GM06990 (cell line): ENCODE results near the gene PRR36.

Source experiments
- DNase-seq: peaks from one replicate; pipeline ENCODE4 v3.0.0-alpha.2; 2011; ENCODE audit not compliant: insufficient read length; ENCODE audit errors: extremely low read depth
- H3K27me3 ChIP-seq: replicated peaks from 2 replicates; pipeline ENCODE4 v1.6.0; 2011; ENCODE audit warnings: low read length; ENCODE audit not compliant: control insufficient read depth, insufficient read depth
- H3K36me3 ChIP-seq: 2 replicates; pipeline ENCODE4 v1.5.1; 2011; ENCODE audit warnings: low read length; ENCODE audit not compliant: control insufficient read depth, insufficient read depth
- H3K4me3 ChIP-seq: replicated peaks from 2 replicates; pipeline ENCODE4 v1.5.1; 2011; ENCODE audit warnings: low read depth, mild to moderate bottlenecking, control low read depth, low read length
- TF ChIP-seq, protein P1 (sequence below): IDR thresholded peaks from 2 replicates; pipeline ENCODE4 v1.5.1; 2011; ENCODE audit warnings: low read length, control low read depth, mild to moderate bottlenecking, inconsistent platforms; ENCODE audit not compliant: insufficient read depth, poor library complexity, severe bottlenecking

The PRR36 gene

DNA sequence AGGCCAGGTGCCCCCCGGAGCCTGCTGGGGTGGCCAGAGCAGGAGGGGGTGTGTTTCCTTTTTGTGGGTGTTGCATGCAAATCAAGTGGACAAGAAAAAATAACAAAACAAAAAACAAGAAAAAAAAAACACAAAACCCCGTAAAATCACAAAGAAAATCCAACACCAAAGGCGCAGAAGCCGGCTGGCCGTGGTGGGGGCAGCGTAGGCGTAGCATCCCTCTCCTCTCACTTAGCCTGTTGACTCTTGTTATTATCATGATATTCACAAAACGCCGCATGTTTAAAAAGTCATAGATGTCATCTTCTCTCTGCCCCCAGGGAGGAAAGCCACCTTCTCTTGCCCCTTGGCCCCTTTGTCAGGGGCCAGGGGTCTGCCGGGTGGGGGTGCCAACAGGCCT, 39.5 kb upstream of the PRR36 start:
- H3K27me3 ChIP-seq: no peaks in the 10 kb centered on the region; the same call in none of the 2 replicates

DNA sequence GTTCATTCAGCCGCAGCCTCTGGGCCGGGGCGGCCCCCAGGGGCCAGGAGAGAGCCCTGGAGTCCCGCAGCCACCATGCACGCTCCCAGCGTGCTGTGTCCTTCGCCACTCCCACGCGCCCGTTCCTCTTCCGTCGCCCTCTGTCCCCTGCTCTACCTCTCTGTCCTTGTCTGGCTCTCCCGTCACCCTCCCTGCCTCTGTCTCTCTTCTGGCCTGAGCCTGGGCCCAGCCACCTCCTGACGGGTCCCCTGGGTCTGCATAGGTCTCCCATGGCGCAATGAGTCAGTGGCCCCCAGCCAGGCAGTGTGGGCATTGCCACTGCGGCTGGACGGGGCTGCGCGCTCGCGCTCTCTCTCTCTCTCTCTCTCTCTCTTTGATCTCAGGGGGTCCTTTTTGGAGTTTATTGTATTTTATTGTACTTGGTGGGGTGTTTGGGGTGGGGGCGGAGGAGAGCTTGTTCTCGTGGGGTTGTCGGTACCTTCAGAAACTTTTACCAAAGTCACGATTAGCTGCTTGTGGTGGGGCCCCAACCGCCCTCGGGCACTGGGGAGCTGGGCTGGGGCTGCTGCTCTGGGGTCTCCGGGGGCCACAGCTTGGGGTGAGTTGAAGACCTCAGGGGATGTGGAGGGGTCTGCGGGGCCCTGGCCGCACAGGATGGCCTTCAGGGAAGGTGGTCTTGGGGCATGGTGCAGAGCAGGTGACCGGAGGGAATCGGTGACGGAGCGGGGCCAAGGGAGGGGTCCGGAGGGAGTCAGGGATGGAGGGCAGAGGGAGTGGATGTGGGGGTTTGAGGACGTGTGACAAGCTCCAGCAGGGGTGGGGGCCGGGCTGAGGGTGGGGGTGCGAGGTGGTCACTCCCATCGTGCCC, 38.7 kb upstream of the PRR36 start:
- Histone ChIP-seq H3K4me3 (no peak overlapping the region), H3K36me3 (peaks cover 8% of the 10 kb centered on the region), H3K27me3 (no peaks in the 10 kb centered on the region; the same call in none of the 2 replicates)
- DNase-seq: no peak
- TF ChIP-seq, protein P1, sequence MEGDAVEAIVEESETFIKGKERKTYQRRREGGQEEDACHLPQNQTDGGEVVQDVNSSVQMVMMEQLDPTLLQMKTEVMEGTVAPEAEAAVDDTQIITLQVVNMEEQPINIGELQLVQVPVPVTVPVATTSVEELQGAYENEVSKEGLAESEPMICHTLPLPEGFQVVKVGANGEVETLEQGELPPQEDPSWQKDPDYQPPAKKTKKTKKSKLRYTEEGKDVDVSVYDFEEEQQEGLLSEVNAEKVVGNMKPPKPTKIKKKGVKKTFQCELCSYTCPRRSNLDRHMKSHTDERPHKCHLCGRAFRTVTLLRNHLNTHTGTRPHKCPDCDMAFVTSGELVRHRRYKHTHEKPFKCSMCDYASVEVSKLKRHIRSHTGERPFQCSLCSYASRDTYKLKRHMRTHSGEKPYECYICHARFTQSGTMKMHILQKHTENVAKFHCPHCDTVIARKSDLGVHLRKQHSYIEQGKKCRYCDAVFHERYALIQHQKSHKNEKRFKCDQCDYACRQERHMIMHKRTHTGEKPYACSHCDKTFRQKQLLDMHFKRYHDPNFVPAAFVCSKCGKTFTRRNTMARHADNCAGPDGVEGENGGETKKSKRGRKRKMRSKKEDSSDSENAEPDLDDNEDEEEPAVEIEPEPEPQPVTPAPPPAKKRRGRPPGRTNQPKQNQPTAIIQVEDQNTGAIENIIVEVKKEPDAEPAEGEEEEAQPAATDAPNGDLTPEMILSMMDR: no peak

More for the DNA sequence above, 39.5 kb upstream of the PRR36 start:
- Histone ChIP-seq H3K4me3 (no peak overlapping the region), H3K36me3 (peaks cover 8% of the 10 kb centered on the region)
- no peak for DNase-seq
- TF ChIP-seq, protein P1: no peak

DNA sequence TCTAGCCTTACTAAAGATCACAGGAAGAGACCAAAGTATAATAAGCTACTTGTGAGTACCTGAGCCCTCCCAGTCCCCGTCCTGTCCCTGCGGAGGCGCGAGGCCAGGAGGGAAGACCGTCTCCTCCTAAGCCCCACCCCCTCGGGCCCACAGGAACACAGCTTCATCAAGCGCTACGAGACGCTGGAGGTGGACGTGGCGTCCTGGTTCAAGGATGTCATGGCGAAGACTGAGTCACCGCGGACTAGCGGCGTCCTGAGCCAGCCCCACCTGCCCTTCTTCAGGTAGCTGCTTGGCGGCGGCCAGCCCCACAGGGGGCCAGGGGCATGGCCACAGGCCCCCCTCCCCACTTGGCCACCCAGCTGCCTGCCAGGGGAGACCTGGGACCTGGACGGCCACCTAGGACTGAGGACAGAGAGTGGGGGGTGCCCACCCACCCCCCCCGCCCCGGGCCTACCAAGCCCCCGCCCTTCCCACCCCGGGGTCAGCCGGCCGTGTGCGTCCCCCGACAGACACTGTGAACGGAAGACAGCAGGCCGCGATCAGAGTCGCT, 38.0 kb upstream of the PRR36 start:
- H3K4me3 ChIP-seq: no peak overlapping the region
- DNase-seq: no peak
- no peaks in the 10 kb centered on the region; the same call in none of the 2 replicates for H3K27me3 ChIP-seq
- TF ChIP-seq, protein P1: no peak
- peaks cover 8% of the 10 kb centered on the region for H3K36me3 ChIP-seq

DNA sequence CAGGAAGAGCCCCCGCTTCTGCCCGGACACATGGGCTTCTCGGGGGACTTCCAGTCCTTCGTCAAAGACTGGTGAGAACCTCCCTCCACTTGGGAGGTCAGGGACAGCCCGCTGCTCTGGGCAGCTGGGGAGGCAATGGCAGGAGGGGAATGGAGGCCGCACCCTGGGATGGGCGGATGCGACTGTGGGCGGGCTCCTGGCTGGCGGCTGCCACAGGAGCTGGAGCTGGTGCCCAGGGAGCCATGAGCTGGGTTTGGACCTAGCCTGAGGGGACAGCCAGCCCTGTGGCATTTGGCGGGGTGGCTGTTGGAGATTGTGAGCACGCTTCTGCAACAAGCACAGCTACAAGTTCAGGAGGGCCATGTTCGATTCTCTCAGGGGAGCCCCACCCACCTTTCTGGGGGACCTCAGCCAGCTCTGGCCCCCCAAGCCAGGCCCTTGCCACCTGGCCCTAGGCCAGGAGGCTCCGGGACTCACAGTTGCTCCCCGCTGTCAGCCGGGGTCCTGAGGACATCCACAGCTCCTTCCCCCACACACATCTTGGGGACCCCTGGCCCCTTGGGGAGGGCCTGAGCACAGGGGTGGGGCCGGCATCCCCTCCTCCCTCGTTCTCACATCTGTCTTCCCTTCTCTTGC, 37.4 kb upstream of the PRR36 start:
- Histone ChIP-seq H3K36me3 (peaks cover 8% of the 10 kb centered on the region), H3K27me3 (no peaks in the 10 kb centered on the region; the same call in none of the 2 replicates), H3K4me3 (no peak overlapping the region)
- no peak for DNase-seq
- TF ChIP-seq, protein P1: no peak

DNA sequence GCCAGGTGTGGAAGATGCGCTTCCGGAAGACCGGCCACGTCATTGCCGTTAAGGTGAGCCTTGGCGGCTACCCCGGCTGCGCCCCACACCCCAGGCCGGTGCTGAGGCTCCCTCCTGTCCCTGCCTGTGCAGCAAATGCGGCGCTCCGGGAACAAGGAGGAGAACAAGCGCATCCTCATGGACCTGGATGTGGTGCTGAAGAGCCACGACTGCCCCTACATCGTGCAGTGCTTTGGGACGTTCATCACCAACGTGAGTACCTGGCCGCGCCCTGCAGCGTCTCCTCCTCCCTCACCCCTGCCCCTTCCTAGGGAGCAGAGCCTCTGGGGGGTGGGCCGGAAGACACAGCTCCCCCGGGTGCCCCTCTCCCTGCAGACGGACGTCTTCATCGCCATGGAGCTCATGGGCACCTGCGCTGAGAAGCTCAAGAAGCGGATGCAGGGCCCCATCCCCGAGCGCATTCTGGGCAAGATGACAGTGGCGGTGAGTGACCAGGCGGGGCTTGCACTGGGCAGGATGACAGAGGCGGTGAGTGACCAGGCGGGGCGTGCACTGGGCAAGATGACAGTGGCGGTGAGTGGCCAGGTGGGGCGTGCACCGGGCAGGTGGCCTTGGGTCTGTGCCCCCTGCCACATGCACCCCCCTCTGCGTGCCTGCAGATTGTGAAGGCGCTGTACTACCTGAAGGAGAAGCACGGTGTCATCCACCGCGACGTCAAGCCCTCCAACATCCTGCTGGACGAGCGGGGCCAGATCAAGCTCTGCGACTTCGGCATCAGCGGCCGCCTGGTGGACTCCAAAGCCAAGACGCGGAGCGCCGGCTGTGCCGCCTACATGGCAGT, 36.4 kb upstream of the PRR36 start:
- TF ChIP-seq, protein P1: no peak
- Histone ChIP-seq H3K27me3 (no peaks in the 10 kb centered on the region; the same call in 1 of the 2 replicates), H3K36me3 (peaks cover 10% of the 10 kb centered on the region), H3K4me3 (no peak overlapping the region)
- no peak for DNase-seq
